ENCODE data around the gene HHAT. TPM values are rescaled to one million over a fixed set of nuclear protein-coding genes. Genes with fewer than 3 reads are reported as not detected.

Gene HHAT
- total RNA-seq, 1 donor from 2014 or later, result 1.0 TPM

- DNase-seq (ENCODE audit: low read depth in 2 of 2), result no peak
Observed at GRCh38 chr1:210596641-210597040, 267.9 kb downstream of the HHAT start.

GRCh38 chr1:210597555-210598134, 268.9 kb downstream of the HHAT start:
- no peak for DNase-seq (ENCODE audit: low read depth in 2 of 2)

- no peak for DNase-seq (ENCODE audit: low read depth in 2 of 2)
Observed at GRCh38 chr1:210598135-210598652, 269.5 kb downstream of the HHAT start.

- DNase-seq (ENCODE audit: low read depth in 2 of 2), result no peak
Observed at GRCh38 chr1:210600421-210601159, 271.9 kb downstream of the HHAT start.

GRCh38 chr1:210603123-210603522, 274.4 kb downstream of the HHAT start:
- DNase-seq (ENCODE audit: low read depth in 2 of 2), result no peak

- DNase-seq (ENCODE audit: low read depth in 2 of 2), result no peak
Observed at GRCh38 chr1:210605099-210605498, 276.4 kb downstream of the HHAT start.

- DNase-seq (ENCODE audit: low read depth in 2 of 2), result no peak
Observed at GRCh38 chr1:210607361-210607760, 278.7 kb downstream of the HHAT start.

GRCh38 chr1:210608767-210609166, 280.1 kb downstream of the HHAT start:
- DNase-seq (ENCODE audit: low read depth in 2 of 2), result no peak

GRCh38 chr1:210616356-210616755, 287.7 kb downstream of the HHAT start:
- no peak for DNase-seq (ENCODE audit: low read depth in 2 of 2)

- DNase-seq (ENCODE audit: low read depth in 2 of 2), result no peak
Observed at GRCh38 chr1:210617293-210617692, 288.6 kb downstream of the HHAT start.

GRCh38 chr1:210618369-210618768, 289.7 kb downstream of the HHAT start:
- no peak for DNase-seq (ENCODE audit: low read depth in 2 of 2)

- no peak for DNase-seq (ENCODE audit: low read depth in 2 of 2)
Observed at GRCh38 chr1:210620867-210621488, 292.3 kb downstream of the HHAT start.

- no peak for DNase-seq (ENCODE audit: low read depth in 2 of 2)
Observed at GRCh38 chr1:210621712-210622111, 293.0 kb downstream of the HHAT start.

- no peak for DNase-seq (ENCODE audit: low read depth in 2 of 2)
Observed at GRCh38 chr1:210624722-210625121, 296.0 kb downstream of the HHAT start.

- DNase-seq (ENCODE audit: low read depth in 2 of 2), result no peak
Observed at GRCh38 chr1:210625715-210626114, 297.0 kb downstream of the HHAT start.

- no peak for DNase-seq (ENCODE audit: low read depth in 2 of 2)
Observed at GRCh38 chr1:210626341-210626740, 297.6 kb downstream of the HHAT start.

- no peak for DNase-seq (ENCODE audit: low read depth in 2 of 2)
Observed at GRCh38 chr1:210627755-210628154, 299.1 kb downstream of the HHAT start.

- no peak for DNase-seq (ENCODE audit: low read depth in 2 of 2)
Observed at GRCh38 chr1:210629276-210629675, 300.6 kb downstream of the HHAT start.

- DNase-seq (ENCODE audit: low read depth in 2 of 2), result no peak
Observed at GRCh38 chr1:210631399-210631798, 302.7 kb downstream of the HHAT start.

GRCh38 chr1:210633140-210633539, 304.4 kb downstream of the HHAT start:
- no peak for DNase-seq (ENCODE audit: low read depth in 2 of 2)

- DNase-seq (ENCODE audit: low read depth in 2 of 2), result no peak
Observed at GRCh38 chr1:210633636-210634035, 304.9 kb downstream of the HHAT start.

- DNase-seq (ENCODE audit: low read depth in 2 of 2), result no peak
Observed at GRCh38 chr1:210635108-210635507, 306.4 kb downstream of the HHAT start.

GRCh38 chr1:210641582-210641981, 312.9 kb downstream of the HHAT start:
- DNase-seq (ENCODE audit: low read depth in 2 of 2), result no peak

Measured in dermis microvascular lymphatic vessel endothelial cell (primary cell).